Kidney (tissue), 14 donors: ENCODE data around the gene ORMDL3. TPM values are rescaled to one million over a fixed set of nuclear protein-coding genes. Genes with fewer than 3 reads are reported as not detected.

Experiments used
- DNase-seq, 5 donors: peaks; one replicate each; pipeline ENCODE4 v3.0.0-alpha.2; 2013 to 2020
- FAIRE-seq: peaks from 2 replicates; lab custom pipeline; 2012; peaks lifted over from hg19 to GRCh38; lab: Jason Lieb, UNC
- H3K27ac ChIP-seq, 2 donors: one replicate each; pipeline ENCODE4 v1.7.0; 2013; ENCODE audit warnings: low read depth in 2 of 2, low read length in 2 of 2, inconsistent platforms in 1 of 2
- H3K27me3 ChIP-seq: one replicate; pipeline ENCODE4 v1.7.1; 2013; ENCODE audit warnings: low read length, inconsistent platforms; ENCODE audit not compliant: control insufficient read depth, insufficient read depth
- H3K36me3 ChIP-seq, 3 donors: one replicate each; pipeline versions ENCODE4 v1.7.0 to v1.7.1; 2013; ENCODE audit warnings: low read length in 3 of 3, control low read depth in 1 of 3, inconsistent platforms in 1 of 3; ENCODE audit not compliant: insufficient read depth in 3 of 3, control insufficient read depth in 2 of 3
- H3K4me1 ChIP-seq, 3 donors: one replicate each; pipeline versions ENCODE4 v1.7.0 to v1.7.1; 2013; ENCODE audit warnings: low read length in 3 of 3, inconsistent platforms in 1 of 3, low read depth in 1 of 3; ENCODE audit not compliant: control insufficient read depth in 2 of 3, insufficient read depth in 2 of 3
- H3K4me3 ChIP-seq, 3 donors: one replicate each; pipeline versions ENCODE4 v1.7.0 to v1.8.1; 2013; ENCODE audit warnings: low read length in 3 of 3, control low read depth in 1 of 3, inconsistent platforms in 1 of 3
- H3K9ac ChIP-seq, 3 donors: one replicate each; pipeline versions ENCODE4 v1.7.0 to v1.7.1; 2013; ENCODE audit warnings: low read length in 3 of 3, control low read depth in 1 of 3, inconsistent platforms in 1 of 3
- H3K9me3 ChIP-seq, 3 donors: one replicate each; pipeline versions ENCODE4 v1.7.0 to v1.7.1; 2013; ENCODE audit warnings: low read length in 3 of 3, control low read depth in 1 of 3, inconsistent platforms in 1 of 3; ENCODE audit not compliant: control insufficient read depth in 2 of 3, insufficient read depth in 1 of 3
- intact Hi-C: fragments of 100-400 bp; cut with DNase I; formaldehyde crosslinking; loops from one replicate; pipeline ENCODE4 v1.11.1; 2022
- polyA plus RNA-seq: library from polyadenylated mRNA; stranded (reverse); fragments of 350-450 nt; fragmentation: Illumina TruSeq; extraction: RNeasy Lipid Tissue Mini Kit (QIAGEN cat#74804); gene quantifications from one replicate; pipeline ENCODE4 v1.2.3, GENCODE V29; 2014; ENCODE audit warnings: low read depth, low replicate concordance; ENCODE audit not compliant: insufficient read depth
- total RNA-seq: library from RNA; stranded (reverse); fragmentation: NEBNext Ultra II Directional; extraction: Animal tissue kit (Norgen Biotek cat#: 25700); gene quantifications from one replicate; pipeline ENCODE4 v1.2.1, GENCODE V29; 2021
- TF ChIP-seq, protein P1 (sequence below): IDR thresholded peaks from 3 replicates; pipeline ENCODE4 v1.5.1; 2012; ENCODE audit warnings: mild to moderate bottlenecking, moderate library complexity, borderline replicate concordance; ENCODE audit not compliant: insufficient read depth; ENCODE audit errors: extremely low read depth
- donor health status: control.
- donor health status: control.
- donor health status: control.
- donor health status: control.
- donor health status: control.
- donor health status: DM: yes; HTN: yes; CAD: no.
- donor health status: Normal renal cell carcinoma (clear cell type).

ORMDL3 gene
- total and polyA plus RNA-seq, 2 donors from 2014 or later, result 48.8 to 85.9 TPM

DNA sequence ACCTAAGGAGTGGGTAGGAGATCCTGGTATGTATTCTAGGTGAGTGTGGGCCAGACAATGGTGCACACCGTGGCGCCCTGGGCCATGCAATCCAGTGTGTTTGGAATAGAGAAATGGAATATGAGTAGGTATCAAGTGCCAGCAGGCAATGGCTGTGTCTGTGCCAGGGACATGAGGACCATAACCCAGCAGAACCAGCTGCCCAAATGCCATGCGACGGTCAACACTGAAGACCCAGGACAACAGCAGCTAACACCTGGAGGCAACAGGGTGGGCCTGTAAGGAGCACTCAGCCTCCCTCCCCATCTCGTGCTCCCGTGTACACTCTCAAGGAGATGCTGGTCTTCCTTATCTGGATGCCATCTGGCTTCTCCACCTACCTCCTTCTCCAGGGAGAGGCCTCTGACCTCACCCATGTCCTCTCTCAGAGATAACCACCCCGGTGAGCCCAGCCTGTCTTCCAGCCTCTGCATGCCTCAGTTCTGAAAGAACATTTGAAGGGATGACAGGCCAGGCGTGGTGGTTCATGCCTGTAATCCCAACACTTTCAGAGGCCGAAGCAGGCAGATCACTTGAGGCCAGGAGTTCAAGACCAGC, 8.2 kb downstream of the ORMDL3 start:
- H3K4me3 ChIP-seq, result no peak overlapping the region
- peaks cover 0 to 28% (median 19%) of the 10 kb centered on the region in 3 donors for H3K36me3 ChIP-seq
- no peak overlapping the region for H3K9ac ChIP-seq
- intact Hi-C loops, result no loop called here
- DNase-seq (no peak), FAIRE-seq (no peak)
- H3K27me3 ChIP-seq, result no peaks in the 10 kb centered on the region
- H3K27ac ChIP-seq, result no peak overlapping the region
- peaks cover 0 to 3% (median 0%) of the 10 kb centered on the region in 3 donors for H3K4me1 ChIP-seq
- TF ChIP-seq, protein P1, sequence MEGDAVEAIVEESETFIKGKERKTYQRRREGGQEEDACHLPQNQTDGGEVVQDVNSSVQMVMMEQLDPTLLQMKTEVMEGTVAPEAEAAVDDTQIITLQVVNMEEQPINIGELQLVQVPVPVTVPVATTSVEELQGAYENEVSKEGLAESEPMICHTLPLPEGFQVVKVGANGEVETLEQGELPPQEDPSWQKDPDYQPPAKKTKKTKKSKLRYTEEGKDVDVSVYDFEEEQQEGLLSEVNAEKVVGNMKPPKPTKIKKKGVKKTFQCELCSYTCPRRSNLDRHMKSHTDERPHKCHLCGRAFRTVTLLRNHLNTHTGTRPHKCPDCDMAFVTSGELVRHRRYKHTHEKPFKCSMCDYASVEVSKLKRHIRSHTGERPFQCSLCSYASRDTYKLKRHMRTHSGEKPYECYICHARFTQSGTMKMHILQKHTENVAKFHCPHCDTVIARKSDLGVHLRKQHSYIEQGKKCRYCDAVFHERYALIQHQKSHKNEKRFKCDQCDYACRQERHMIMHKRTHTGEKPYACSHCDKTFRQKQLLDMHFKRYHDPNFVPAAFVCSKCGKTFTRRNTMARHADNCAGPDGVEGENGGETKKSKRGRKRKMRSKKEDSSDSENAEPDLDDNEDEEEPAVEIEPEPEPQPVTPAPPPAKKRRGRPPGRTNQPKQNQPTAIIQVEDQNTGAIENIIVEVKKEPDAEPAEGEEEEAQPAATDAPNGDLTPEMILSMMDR, result no peak
- H3K9me3 ChIP-seq, result no peaks in the 10 kb centered on the region

DNA sequence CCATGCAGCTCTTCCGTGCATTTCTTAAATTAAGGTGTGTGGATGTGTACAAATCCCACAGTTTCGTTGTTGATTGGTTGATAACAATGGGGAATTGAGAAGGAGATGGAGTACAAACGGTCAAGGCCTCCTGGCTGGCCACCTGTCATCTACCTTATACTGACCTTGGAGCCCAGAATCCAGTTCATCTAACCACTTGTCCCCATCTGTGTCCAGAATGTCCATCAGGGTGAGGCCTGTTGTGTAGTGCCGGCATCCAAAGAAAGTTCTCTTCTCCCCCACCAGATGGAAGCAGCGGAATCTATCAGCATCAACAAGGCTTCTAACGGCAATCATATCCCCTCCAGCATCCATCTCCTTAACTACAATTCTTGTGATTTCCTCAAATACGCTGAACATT, 10.5 kb downstream of the ORMDL3 start:
- Histone ChIP-seq H3K9ac (no peak overlapping the region), H3K36me3 (peaks cover 0 to 7% (median 5%) of the 10 kb centered on the region in 3 donors), H3K27ac (no peak overlapping the region), H3K27me3 (no peaks in the 10 kb centered on the region), H3K9me3 (no peaks in the 10 kb centered on the region), H3K4me3 (no peak overlapping the region), H3K4me1 (no peaks in the 10 kb centered on the region)
- TF ChIP-seq, protein P1, result no peak
- DNase-seq (no peak), FAIRE-seq (no peak)
- intact Hi-C loops, result no loop called here

DNA sequence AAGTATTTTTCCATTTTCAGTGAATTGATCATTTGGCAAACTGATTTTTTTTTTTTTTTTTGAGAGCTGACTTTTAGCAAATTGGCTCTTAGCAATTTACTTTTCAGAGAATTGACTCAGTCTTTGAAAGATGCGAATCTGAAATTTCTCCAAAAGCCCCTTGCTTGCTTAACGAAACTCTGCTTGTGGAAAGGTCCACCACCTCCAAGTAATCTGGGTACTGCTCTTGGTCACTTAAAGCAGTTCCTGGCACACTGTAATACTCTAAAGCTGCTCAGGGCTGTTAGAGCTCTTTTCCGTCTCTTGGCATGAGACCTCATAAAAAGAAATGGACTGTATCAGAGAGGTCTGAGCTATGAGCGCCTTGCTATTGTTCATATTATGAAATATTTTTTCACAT, 11.8 kb downstream of the ORMDL3 start:
- H3K36me3 ChIP-seq, result peaks cover 0 to 4% (median 2%) of the 10 kb centered on the region in 3 donors
- H3K9me3 ChIP-seq, result no peaks in the 10 kb centered on the region
- DNase-seq, result peak in 1 of 5 donors; percentile 27
- no peaks in the 10 kb centered on the region for H3K27me3 ChIP-seq
- no peak for FAIRE-seq
- TF ChIP-seq, protein P1, result no peak
- H3K4me3 ChIP-seq, result no peak overlapping the region
- no peak overlapping the region for H3K9ac ChIP-seq
- no peak overlapping the region for H3K27ac ChIP-seq
- intact Hi-C loops, result no loop called here
- H3K4me1 ChIP-seq, result no peaks in the 10 kb centered on the region

DNA sequence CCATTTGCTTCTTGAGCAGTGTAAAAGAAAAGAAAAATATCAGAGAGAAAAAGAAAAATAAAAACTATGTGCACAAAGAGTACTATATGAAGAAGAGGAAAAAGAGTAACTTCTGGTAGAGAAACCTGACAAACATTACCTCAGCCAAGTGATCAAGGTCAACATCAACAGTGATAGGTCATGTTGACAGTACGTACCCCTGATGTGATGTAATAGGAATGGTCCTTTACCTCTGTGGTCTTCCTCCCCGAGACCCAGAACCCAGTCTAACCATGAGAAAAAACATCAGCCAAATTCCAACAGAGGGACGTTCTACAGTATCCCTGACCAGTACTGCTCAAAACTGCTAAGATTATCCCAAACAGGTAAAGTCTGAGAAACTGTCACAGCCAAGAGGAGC, 13.4 kb downstream of the ORMDL3 start:
- TF ChIP-seq, protein P1, result no peak
- Histone ChIP-seq H3K4me1 (no peaks in the 10 kb centered on the region), H3K36me3 (no peaks in the 10 kb centered on the region), H3K9ac (no peak overlapping the region), H3K9me3 (no peaks in the 10 kb centered on the region), H3K27me3 (no peaks in the 10 kb centered on the region), H3K4me3 (no peak overlapping the region), H3K27ac (no peak overlapping the region)
- FAIRE-seq (no peak), DNase-seq (no peak)
- intact Hi-C loops, result no loop called here
